NCI-H460 (cell line): Measurements from ENCODE around the gene GABPB2. TPM values are rescaled to one million over a fixed set of nuclear protein-coding genes. Genes with fewer than 3 reads are reported as not detected.
A peak's percentile ranks its signal among the peaks of the same experiment; 100 is the strongest.

Experiments used
- DNase-seq: peaks from one replicate; pipeline ENCODE4 v3.0.0-alpha.2; 2016; ENCODE audit warnings: low read depth; ENCODE audit errors: extremely low read depth
- small RNA-seq, 2 experiments: library from RNA; depleted of rRNA; stranded (forward); fragments of <200 nt; gene quantifications; one replicate each; pipeline ENCODE3, GENCODE V24; 2014
- total RNA-seq: library from RNA; depleted of rRNA; stranded (reverse); fragments of >200 nt; shearing (Covaris generic); gene quantifications from 2 replicates; pipeline ENCODE4 v1.2.3, GENCODE V29; 2014; rRNA removed

Gene GABPB2
- total RNA-seq, 1 experiment from 2014 or later: 18.2 TPM

DNA sequence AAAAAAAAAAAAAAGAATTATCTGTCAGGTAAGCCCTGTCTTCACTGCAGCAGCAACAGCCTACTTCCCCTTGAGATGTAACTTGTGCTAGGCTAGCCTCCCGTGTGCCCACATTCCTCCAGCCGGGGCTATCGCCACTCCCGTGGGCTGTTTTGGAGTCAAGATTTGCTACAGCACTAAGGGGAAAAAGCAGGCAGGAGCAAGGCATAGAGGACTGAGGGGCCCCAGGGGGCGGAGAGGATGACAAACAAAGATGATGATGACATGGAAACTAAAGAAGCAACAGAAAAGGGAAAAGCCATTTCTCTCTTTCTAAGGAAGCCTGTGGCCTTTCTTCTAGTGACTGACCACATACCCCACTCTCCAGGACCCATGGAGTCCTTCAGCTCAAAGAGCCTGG, 87.8 kb downstream of the GABPB2 start:
- no peak for DNase-seq

DNA sequence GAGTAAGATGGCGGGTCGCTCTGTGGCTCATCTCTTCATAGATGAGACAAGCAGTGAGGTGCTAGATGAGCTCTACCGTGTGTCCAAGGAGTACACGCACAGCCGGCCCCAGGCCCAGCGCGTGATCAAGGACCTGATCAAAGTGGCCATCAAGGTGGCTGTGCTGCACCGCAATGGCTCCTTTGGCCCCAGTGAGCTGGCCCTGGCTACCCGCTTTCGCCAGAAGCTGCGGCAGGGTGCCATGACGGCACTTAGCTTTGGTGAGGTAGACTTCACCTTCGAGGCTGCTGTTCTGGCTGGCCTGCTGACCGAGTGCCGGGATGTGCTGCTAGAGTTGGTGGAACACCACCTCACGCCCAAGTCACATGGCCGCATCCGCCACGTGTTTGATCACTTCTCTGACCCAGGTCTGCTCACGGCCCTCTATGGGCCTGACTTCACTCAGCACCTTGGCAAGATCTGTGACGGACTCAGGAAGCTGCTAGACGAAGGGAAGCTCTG, 88.2 kb downstream of the GABPB2 start:
- DNase-seq: no peak

DNA sequence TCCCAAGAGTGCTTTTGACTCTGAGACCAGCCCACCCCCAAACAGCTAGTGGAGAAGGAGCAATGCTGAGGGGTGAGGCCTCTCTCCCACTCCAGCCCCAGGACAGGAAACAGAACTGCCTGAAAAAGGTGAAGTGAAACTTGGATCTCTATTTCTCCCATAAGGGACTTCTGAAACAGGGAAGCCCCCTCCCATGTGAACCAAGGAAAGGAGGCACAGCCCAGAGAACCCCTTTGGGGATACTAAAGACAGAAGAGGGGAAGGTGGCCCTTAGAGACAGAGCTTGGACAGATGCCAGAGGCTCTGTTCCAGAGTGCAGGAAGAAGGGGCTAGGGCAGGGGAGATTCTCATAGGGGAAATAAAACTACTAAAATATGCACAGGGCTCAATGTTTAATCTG, 88.8 kb downstream of the GABPB2 start:
- no peak for DNase-seq

DNA sequence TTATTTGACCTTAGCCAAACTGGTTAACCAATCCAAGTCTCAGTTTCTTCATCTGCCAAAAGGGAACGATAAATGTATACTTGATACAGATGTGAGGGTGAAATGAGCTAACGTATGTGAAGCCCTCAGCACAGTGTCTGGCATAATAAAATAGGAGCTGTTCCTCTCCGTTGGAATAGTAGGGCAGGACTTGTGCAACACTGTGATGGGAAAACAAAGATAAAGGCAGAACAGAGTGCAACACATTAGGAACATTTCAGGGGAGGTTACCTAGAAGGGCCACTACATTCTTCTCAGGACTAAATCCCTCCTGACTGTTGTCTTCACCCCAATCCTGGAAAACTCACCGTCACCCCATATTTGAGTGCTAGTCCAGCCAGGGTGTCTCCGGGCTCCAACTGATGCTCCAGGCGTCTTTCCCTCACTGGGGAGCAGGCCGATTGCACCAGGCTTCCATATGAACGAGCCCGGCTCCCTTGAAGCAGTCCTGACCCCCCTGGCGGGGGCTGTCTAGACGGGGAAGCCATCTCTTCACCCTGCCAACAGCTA, 94.2 kb downstream of the GABPB2 start:
- DNase-seq: no peak

DNA sequence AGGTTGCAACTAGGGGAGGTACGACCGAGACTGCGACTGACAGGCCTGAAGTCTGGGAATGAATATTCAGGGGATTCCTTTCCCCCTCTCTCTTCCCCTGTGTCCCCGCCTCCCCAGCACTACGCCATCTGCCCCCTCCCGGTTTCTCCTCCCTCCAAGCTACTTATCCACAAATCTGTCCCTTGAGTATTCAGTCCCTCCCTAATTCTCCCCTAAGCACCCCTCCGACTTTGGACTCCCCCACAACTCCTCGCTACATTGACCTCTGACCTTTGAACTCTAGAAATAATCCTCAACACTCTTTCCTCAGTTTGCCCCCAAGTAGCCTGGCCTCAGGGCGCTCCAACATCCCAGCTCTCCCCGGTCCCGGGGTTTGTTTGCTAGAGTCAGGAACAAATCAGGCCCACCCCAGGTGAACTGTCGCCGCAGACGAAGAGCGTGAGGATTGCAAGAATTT, 94.7 kb downstream of the GABPB2 start:
- DNase-seq: no peak

DNA sequence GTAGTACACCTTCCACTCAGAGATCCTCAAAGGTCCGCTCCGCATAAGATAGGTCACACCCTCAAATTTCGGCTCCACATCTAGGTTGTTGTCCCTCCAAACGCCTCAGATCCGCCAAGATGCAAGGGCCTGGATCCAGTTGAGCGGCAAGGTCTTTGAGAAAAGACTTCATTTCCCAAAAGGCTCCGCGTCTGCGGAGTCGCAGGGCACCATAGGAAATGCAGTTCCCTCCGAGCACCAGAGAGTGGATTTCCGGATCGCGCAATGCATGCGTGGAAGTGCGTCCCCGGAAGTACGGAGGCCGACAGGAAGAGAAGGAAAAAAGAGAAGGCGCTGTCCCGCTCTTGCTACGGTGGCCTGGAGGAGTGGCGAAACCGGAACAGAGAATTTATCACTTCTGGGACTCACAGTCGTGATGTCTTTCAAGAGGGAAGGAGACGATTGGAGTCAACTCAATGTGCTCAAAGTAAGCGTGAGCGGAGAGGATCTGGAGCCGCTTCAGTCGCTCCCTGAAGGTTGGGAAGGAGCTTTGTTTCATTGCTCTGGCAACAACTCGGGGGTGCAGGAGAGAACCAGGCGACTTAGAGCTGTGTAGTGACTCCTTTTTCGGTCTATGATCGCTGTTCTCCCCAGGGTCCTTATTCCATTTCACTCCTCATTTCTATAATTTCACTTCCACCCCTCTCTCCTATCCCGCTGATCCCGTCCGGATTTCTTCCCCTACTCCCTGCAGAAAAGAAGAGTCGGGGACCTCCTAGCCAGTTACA, 95.4 kb downstream of the GABPB2 start, which contains the start of the genes LYSMD1 and SCNM1:
Gene LYSMD1, minus strand, starts transcription at position 165 of the 767 bp plus-strand sequence. CDS start 644 bp downstream, outside the sequence.
Gene SCNM1, plus strand, starts transcription at position 407 of the 767 bp plus-strand sequence. Its CDS starts 9 bp downstream, at position 416.
- peak; percentile 100 for DNase-seq

DNA sequence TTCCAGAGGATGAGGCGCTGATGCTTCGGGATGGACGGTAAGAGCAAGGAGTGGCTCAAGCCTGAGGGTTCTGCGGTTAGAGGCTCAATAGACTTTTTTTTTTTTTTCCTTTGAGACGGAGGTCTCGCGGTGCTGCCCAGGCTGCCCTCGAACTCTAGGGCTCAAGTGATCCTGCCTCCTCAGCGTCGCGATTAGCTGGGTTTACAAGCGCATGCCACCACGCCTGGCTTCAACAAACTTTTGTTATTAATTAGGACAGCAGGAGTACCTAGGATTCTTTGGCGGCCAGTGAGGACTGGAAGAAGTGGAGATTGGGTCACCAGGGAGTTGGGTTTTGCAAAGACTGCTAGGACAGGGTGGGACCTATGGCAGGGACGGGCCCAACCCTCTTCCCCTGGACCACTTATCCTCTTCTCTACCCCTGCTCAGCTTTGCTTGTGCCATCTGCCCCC, 96.0 kb downstream of the GABPB2 start:
- DNase-seq: no peak

DNA sequence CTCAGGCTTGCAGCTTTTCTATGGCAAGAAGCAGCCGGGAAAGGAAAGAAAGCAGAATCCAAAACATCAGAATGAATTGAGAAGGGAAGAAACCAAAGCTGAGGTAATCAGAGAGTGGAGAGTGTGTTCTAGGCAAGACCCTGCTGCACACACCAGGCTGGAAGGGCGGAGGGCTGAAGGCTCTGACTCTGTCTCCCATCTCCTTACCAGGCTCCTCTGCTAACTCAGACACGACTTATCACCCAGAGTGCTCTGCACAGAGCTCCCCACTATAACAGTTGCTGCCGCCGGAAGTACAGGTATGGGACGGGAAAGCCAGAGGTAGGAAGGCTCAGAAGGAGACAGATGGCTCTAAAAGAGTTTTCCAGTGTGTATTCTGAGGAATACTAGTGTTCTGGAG, 96.6 kb downstream of the GABPB2 start:
- no peak for DNase-seq

DNA sequence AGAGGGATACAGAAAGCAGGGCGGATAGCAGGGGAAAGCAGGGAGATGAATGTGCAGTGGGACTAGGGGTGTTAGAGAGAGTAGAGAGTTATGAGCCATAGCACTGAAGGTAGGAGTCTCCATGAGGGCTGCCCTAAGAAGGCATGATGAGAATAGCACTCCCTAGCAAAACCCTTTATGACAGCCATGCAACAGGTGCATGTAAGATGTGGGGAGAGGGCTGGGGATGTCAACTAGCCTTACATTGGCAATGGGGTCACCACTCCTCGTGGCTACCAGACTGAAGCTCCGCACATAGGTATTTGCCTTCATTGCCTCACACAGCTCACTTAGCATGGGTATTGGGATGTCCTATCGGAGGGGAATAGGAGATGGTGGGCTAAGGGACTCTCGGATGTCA, 100.6 kb downstream of the GABPB2 start:
- no peak for DNase-seq

Small RNA genes lying within 50 kb of the gene (small RNA-seq; reads per million reads assigned to genes)
- 0 to 0.06 reads per million in 2 experiments for gene RNU6-884P

Other genes with a start within 250 kb of the GABPB2 start
- gene ARNT, start 194.2 kb upstream of the GABPB2 start, total RNA-seq: 22.8 and 27.1 TPM in 2 replicates
- gene CTXND2, start 183.6 kb upstream of the GABPB2 start, total RNA-seq: not detected in 2 replicates
- gene SETDB1, start 144.4 kb upstream of the GABPB2 start, total RNA-seq: 46.5 and 53.6 TPM in 2 replicates
- 354 and 361 TPM in 2 replicates for gene CERS2, start 95.9 kb upstream of the GABPB2 start, total RNA-seq
- gene ANXA9, start 88.5 kb upstream of the GABPB2 start, total RNA-seq: 0.10 and 0.61 TPM in 2 replicates
- gene MINDY1, start 63.9 kb upstream of the GABPB2 start, total RNA-seq: 12.1 and 13.4 TPM in 2 replicates
- gene PRUNE1, start 62.3 kb upstream of the GABPB2 start, total RNA-seq: 22.7 and 24.7 TPM in 2 replicates
- gene BNIPL, start 34.2 kb upstream of the GABPB2 start, total RNA-seq: 0.43 and 1.3 TPM in 2 replicates
- 6.1 and 7.2 TPM in 2 replicates for gene C1orf56, start 23.0 kb upstream of the GABPB2 start, total RNA-seq
- 100 and 101 TPM in 2 replicates for gene CDC42SE1, start 11.1 kb upstream of the GABPB2 start, total RNA-seq
- gene MLLT11, start 10.4 kb upstream of the GABPB2 start, total RNA-seq: 82.1 and 84.6 TPM in 2 replicates
- 0.69 and 1.2 TPM in 2 replicates for gene SEMA6C, start 75.9 kb downstream of the GABPB2 start, total RNA-seq
- not detected in 2 replicates for gene TNFAIP8L2, start 85.9 kb downstream of the GABPB2 start, total RNA-seq
- gene LYSMD1, start 95.1 kb downstream of the GABPB2 start, total RNA-seq: 18.0 and 25.1 TPM in 2 replicates
- gene SCNM1, start 95.4 kb downstream of the GABPB2 start, total RNA-seq: 95.3 and 96.9 TPM in 2 replicates
- 0.87 TPM in 1 of 2 replicates, not detected in the other for gene TMOD4, start 105.2 kb downstream of the GABPB2 start, total RNA-seq
- gene VPS72, start 119.4 kb downstream of the GABPB2 start, total RNA-seq: 88.7 and 95.2 TPM in 2 replicates
- 95.2 and 119 TPM in 2 replicates for gene PIP5K1A, start 127.8 kb downstream of the GABPB2 start, total RNA-seq
- gene PSMD4, start 184.0 kb downstream of the GABPB2 start, total RNA-seq: 216 and 237 TPM in 2 replicates
- gene ZNF687, start 211.5 kb downstream of the GABPB2 start, total RNA-seq: 22.6 and 23.0 TPM in 2 replicates